GM20431 (cell line): Measurements from ENCODE around the gene CFAP20.

Experiments used
- in situ Hi-C: fragments of 300-500 bp; cut with MseI, MboI; formaldehyde crosslinking; loops from one replicate; pipeline ENCODE4 v1.15.0; 2020; ENCODE audit warnings: low sequenced_read_pairs; ENCODE audit not compliant: unreplicated experiment

The CFAP20 gene

DNA sequence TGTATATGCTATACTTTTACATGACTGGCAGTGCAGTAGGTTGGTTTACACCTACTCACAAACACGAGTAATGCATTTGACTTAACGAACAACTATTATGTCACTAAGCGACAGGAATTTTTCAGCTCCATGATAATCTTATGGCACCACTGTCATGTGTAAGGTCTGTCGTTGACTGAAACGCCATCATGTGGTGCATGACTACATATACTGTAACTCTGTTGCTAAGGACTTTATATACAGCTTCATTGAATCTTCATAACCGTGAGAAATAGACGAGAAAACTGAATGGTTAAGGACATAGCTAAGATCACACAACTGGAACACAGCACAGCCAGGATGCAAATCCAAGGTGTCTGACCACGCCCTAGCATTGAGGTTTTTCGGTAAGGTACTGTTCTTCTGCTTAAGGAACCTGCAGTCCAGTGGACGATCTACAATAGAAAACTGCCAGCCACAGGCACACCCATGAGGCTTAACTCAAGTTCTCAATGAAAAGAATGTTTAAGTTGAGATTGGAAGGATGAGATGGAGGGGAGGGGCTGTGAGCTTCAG is 3.3 kb downstream of the CFAP20 start:
- in situ Hi-C loops = no loop called here

- in situ Hi-C loops = no loop called here
Observed at GRCh38 chr16:58125041-58125440, 4.1 kb downstream of the CFAP20 start.

DNA sequence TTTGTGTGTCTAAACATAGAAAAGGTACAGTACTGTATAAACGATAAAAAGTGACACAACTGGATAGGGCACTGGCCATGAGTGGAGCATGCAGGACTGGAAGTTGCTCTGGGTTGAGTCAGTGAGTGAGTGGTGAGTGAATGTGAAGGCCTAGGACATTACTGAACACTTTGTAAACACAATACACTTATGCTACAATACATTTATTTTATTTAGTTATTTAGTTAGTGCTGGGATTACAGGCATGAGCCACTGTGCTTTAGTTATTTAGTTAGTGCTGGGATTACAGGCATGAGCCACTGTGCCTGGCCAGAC is 4.6 kb downstream of the CFAP20 start:
- in situ Hi-C loops = no loop called here

DNA sequence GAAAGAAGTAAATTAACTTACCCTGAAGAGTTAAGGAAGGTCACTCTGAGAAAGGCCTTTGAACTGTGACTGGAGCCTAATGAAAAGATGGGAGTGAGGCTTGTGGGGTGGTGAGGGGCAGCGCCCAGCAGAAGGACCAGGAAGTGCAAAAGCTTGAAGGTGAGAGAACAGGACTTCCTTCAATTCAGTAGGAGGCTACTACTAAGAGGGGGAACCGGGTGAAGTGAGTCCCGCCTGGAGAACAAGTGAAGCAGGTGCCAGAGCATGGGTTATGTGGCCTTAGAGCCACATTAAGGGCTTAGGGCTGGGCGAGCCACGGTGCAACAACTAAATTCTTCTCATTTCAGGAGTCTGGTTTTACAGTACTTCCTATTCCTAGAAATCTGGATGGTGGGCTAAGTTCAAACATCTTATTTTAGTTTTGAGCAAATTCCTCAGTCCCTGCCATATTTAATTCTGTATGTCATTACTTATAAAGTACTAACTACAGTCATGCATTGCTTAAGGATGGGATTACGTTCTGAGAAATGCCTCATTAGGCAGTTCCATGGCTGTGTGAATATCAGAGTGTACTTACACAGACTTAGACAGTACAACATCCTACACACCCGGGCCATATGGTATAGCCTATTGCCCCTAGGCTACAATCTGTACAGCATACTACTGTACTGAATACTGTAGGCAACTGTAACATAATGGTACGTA is 5.1 kb downstream of the CFAP20 start:
- in situ Hi-C loops = no loop called here

- in situ Hi-C loops = no loop called here
Observed at GRCh38 chr16:58121132-58121531, 8.0 kb downstream of the CFAP20 start.

DNA sequence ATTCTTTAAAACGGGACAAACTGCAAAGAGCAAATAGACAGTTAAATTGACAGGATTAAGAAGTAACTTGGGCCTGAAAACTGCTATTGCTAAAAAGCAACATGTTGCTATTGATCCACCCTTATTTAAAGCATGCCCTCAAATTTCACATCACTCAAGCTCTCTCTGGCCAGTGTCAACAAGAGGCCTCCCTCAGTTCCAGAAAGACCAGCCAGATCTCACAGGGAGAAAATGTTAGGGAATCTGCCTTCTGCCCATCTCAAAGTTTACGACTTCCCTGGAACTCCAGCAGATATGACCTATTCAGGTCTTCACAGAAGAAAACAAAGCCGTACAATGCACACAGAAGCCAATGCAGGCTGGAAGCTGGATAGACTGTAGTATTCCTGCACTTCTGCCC is 8.9 kb downstream of the CFAP20 start:
- in situ Hi-C loops = no loop called here

GRCh38 chr16:58119509-58119845 is 9.7 kb downstream of the CFAP20 start:
- in situ Hi-C loops = no loop called here

DNA sequence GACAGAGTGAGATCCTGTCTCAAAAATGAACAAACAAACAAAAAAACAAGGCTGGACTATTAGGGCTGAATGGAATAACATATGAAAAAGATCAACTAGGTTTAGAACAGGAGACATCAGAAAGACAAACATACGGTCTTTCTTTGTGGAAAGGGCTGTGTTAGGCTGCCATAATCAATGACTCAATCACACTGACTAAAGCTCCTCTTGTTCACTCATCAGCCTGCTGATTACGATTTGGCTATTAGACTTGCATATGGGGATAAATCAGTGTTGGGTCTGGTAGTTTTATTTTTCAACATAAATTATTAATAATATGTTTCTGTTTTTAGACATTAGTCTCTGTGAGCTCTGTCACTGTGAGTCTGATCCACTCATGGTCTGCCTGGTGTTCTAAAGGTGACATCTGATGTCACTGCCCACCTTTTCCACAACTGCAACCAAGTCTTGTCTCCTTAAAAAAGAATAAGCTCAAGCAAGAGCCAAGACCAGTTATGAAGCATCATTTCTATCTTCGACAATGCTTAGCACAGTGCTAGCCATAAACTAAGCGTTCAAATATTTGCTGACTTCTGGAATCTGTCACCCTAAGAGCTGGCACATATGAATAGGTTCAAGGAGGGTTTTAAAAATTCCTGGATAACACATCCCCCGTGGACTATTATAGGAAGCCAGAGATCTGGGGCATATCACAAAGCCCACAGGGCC is 10.2 kb downstream of the CFAP20 start:
- in situ Hi-C loops = no loop called here

DNA sequence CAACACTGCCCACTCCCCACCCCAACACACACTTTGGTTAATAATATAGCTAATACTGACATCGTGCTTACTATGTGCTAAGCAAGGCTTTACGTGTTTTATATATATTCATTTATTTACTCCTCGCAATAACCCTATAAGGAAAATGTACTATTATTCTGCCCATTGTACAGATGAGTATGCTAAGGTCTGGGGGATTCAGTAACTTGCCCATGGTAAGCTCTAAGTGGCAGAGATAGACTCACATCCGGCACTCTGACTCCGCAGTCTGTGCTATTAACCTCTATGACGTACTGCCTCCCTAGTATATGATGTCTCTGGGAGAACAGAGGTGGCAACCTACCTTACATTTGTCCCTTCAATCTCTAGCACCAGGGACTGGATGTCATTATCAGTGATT is 12.7 kb downstream of the CFAP20 start:
- in situ Hi-C loops = no loop called here

DNA sequence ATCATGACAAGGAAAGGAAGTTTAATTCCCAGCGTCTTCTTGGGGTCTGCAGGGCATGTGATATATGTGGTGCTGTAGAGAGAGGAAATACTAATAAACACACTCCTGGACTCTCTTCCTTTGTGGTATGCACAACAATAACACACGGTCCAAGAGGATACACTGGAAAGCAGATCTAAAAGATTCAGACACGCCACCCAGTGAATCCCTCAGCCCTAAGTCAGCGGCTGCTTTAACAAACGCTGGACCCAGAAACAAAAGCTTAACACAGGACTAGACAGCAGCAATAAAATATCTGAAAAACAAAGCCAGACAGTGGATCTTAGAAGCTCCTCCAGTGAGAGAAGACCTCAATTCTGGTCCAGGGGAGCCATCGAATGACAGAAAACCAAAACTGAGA is 13.1 kb downstream of the CFAP20 start:
- in situ Hi-C loops = no loop called here

- in situ Hi-C loops = no loop called here
Observed at GRCh38 chr16:58114827-58115825, 14.1 kb downstream of the CFAP20 start.

DNA sequence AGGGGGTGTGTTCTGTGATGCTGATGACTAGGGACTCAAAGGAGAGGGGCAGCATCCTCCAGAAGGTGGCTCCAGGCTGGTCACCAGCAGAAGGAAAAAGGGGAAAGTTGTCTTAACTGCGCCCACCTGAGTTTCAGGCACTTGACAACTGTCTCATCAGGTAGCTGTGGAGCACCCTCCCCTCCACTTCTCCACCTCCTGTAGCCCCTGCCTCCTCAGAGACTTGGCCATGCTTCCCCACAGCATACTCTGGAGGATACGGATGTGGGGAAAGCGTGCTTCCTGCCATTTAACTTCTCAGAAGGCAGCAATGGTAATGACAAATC is 17.9 kb downstream of the CFAP20 start:
- in situ Hi-C loops = no loop called here

DNA sequence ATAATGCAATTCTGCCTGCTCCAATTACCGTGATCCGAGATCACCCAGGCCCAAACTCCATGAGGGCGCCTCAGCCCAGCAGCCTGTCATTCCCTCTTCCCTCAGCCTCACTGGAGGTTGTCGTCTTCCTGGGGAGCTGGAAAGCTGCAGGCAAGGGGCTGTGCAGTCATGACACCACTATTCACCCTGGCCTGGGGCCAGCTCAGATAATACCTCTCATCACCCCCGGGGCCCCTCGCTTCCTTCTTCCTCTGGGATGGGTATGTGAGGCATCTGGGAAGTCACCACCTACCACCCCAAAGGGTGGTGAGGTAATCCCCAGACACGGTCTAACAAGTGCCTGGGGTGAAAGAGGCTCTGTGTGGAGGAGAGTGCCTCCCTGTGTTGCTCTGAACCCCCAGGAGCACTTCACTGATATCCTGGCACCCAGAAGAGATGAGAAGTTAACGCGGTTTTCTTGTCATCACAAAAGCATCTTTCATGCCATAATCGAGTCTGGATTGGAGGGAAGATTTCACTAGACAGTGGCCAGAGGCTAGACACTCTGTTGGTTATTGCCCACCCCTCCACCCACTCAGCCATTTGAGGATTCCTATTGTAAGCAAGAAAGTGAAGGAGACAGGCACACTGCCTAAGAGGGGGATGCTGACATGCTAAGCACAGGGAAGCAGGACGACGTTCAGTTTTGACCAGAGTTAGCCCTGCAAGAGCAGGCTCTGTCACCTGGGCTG is 18.4 kb downstream of the CFAP20 start:
- in situ Hi-C loops = no loop called here

GRCh38 chr16:58109881-58110280 is 19.3 kb downstream of the CFAP20 start:
- in situ Hi-C loops = no loop called here

DNA sequence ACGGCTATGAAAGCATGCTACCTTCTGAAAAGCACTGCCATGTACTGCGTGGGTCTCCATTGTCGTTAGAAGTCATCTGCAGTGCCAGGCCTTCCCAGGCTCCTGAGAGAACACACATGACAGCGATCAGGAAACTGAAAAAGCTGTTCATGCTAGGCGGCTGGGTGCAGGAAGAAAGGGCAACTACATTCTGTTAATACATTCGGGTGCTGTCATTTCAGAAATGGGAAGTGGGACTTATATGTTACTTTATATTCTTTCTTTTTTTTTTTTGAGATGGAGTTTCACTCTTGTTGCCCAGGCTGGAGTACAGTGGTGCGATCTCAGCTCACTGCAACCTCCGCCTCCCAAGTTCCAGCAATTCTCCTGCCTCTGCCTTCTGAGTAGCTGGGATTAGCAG is 19.9 kb downstream of the CFAP20 start:
- in situ Hi-C loops = no loop called here

DNA sequence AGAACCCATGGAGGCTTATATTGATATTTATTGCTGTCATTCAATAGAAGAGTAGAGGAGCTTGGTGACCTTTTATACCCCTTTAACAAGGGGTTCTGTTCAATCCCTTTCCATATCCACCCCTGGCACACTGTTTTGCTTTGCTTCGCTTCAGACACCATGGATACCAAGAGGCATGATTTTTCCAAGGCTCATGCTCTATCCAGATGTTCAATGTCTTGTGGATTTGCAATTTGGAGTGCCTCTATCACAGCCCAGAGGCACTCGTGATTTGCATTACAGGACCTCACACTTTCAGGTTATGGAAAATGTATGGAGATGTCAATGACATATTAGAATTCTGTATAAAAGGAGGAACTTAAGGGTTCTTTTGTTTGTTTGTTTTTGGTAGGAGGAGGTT is 21.5 kb downstream of the CFAP20 start:
- in situ Hi-C loops = no loop called here

- in situ Hi-C loops = no loop called here
Observed at GRCh38 chr16:58107228-58107627, 22.0 kb downstream of the CFAP20 start.

DNA sequence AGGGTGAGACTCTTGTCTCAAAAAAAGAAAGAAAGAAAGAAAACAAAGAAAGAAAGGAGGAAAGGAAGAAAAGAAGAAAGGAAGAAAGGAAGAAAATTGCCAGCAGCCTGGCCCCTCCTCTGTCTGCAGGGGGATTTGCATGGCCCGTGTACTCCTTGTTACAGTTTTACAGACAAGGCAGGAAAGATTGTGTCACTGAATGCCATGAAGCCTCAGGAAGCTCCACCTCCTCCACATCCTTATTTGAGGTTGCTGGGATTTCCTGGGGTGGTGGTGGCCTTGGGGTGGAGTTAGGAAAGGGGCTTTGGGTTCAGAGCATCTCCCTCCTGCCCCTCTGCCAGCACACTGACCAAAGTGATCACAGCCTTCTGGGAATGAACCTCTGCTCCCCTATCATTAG is 23.6 kb downstream of the CFAP20 start:
- in situ Hi-C loops = no loop called here

DNA sequence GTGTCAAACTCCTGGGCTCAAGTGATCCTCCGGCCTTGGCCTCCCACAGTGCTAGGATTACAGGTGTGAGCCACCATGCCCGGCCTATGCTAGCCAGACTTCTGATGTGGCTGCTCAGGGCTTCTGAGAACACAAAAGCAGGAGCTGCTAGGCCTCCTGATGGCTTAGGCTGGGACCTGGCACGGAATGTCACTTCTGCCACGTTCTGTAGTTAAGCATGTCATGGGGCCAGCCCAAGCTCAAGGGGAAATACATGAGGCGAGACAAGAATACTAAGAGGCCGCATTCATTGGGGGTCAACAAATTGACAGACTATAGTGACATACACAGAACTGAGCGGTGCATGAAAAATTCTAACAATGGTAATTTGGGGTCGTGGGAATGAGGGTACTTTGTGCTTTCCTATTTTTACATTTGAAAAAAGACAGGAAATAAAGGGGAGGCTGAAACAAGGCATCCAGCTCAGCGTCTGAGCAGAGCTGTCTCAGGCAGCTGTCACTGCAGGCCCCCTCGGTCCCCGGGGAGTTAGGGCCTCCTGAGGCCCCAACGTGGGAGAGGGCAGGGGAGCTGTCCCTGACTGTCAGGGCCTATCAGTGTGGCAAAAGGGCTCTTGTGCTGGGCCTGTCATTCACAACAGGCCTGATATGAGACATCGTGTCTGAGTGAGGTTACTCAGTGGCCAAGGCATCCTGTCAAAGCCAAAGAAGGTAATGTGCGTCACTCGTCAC is 26.4 kb downstream of the CFAP20 start:
- in situ Hi-C loops = no loop called here

DNA sequence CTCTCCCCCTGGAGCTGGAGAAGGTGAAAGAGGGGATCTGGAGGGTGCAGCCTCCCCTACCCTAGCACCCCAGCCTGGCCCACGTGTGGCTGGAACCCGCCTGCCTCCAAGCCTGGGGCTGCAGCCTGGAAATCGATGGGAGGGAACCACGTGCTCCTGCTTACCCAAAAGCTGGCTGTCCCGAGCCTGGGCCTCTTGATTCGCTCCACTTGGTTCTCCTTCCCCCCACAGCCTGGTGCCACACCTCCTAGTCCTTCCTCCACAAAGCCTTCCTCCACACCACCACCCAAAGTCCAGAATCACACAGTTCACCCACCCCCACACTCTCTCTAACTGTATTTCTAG is 29.3 kb downstream of the CFAP20 start:
- in situ Hi-C loops = no loop called here
